ENCODE measurements around the gene STAC3. TPM values are rescaled to one million over a fixed set of nuclear protein-coding genes. Genes with fewer than 3 reads are reported as not detected.

The STAC3 gene
- total and polyA plus RNA-seq, 2 experiments from 2014 or later: 0.48 to 3.0 TPM

GRCh38 chr12:57233357-57234232, 17.4 kb downstream of the STAC3 start:
- H2AFZ ChIP-seq: no peak overlapping the region
- H3K4me2 ChIP-seq: no peak overlapping the region
- no peaks in the 10 kb centered on the region; the same call in 2 of the 3 replicates for H3K9me3 Mint-ChIP-seq
- no peak overlapping the region for H3K27ac ChIP-seq (ENCODE audit: low read depth)
- ATAC-seq (no peak), DNase-seq (ENCODE audit: low spot score) (no peak)
- H3K36me3 ChIP-seq (ENCODE audit: insufficient read depth): peaks cover 26% of the 10 kb centered on the region
- H3K4me1 Mint-ChIP-seq: peaks cover 71% of the 10 kb centered on the region
- peaks cover 49% of the 10 kb centered on the region for H3K4me1 ChIP-seq (ENCODE audit: insufficient read depth)
- no peak for TF ChIP-seq EZH2 (IDR thresholded peaks at IDR 0.05; ENCODE audit: low read depth, unreplicated experiment)
- TF ChIP-seq CREB1 (CRISPR knock-in tag; IDR thresholded peaks at IDR 0.05; ENCODE audit: low read depth): no peak
- TF ChIP-seq ETS1 (IDR thresholded peaks at IDR 0.05): no peak
- no peak for TF ChIP-seq JUNB (IDR thresholded peaks at IDR 0.05; ENCODE audit: unreplicated experiment)
- no peak for TF ChIP-seq NANOG (IDR thresholded peaks at IDR 0.05; ENCODE audit: borderline replicate concordance)
- TF ChIP-seq CTCF (conservative IDR thresholded peaks at IDR 0.05; ENCODE audit: low read depth in 2 of 2): no peak
- no peak for TF ChIP-seq STAT1 (IDR thresholded peaks at IDR 0.05; ENCODE audit: unreplicated experiment)
- TF ChIP-seq POLR2AphosphoS5 (IDR thresholded peaks at IDR 0.05; ENCODE audit: low read depth): no peak
- TF ChIP-seq ZNF114 (CRISPR knock-in tag; IDR thresholded peaks at IDR 0.05): no peak
- TF ChIP-seq ZNF462 (CRISPR knock-in tag; IDR thresholded peaks at IDR 0.05): no peak
- TF ChIP-seq EZH2phosphoT487 (IDR thresholded peaks at IDR 0.05; ENCODE audit: unreplicated experiment): no peak
- no peak for TF ChIP-seq ZNF331 (CRISPR knock-in tag; IDR thresholded peaks at IDR 0.05; ENCODE audit: low read depth)
- TF ChIP-seq REST (IDR thresholded peaks at IDR 0.05; ENCODE audit: unreplicated experiment): no peak
- H3K79me2 ChIP-seq (replicated peaks; ENCODE audit: insufficient read depth): peaks cover 25% of the 10 kb centered on the region
- peaks cover 34% of the 10 kb centered on the region for H4K20me1 ChIP-seq (replicated peaks; ENCODE audit: insufficient read depth)
- H3F3A ChIP-seq (replicated peaks; ENCODE audit: low read depth): peaks cover 52% of the 10 kb centered on the region
- H3K4me3 ChIP-seq: no peak overlapping the region
- peak overlapping the region; percentile 50; the same call in 2 of the 3 replicates for H3K4me3 Mint-ChIP-seq
- H3K9me2 ChIP-seq (ENCODE audit: insufficient read depth): no peaks in the 10 kb centered on the region
- peaks cover 57% of the 10 kb centered on the region for H3K27me3 ChIP-seq (ENCODE audit: insufficient read depth)
- H3K27me3 Mint-ChIP-seq (ENCODE audit: insufficient read depth, low read depth, poor library complexity): peaks cover 74% of the 10 kb centered on the region
- peaks cover 60% of the 10 kb centered on the region for H3K36me3 Mint-ChIP-seq (ENCODE audit: low read depth)
- H3K27ac Mint-ChIP-seq: no peak overlapping the region

Measured in GM23338 (cell line).